DND-41 (cell line): ENCODE measurements around the gene ANP32B.

Experiments used
- ATAC-seq: fragments of 200-7000 bp; cut with Tn5 transposase; 3 replicates; pipeline ENCODE4 v1.9.1; 2021; ENCODE audit warnings: low read depth; ENCODE audit not compliant: insufficient read depth
- DNase-seq: peaks from one replicate; pipeline ENCODE4 v3.0.0-alpha.2; 2020
- H2AFZ ChIP-seq: 2 replicates; pipeline ENCODE4 v1.6.0; 2012; ENCODE audit warnings: low read depth, low read length
- H3K27ac ChIP-seq: 2 replicates; pipeline ENCODE4 v1.5.1; 2012; ENCODE audit warnings: low read length, inconsistent platforms
- H3K27me3 ChIP-seq: fragments of 200-600 bp; sonication (generic); 2 replicates; pipeline ENCODE4 v1.6.0; 2012; ENCODE audit warnings: low read length, mild to moderate bottlenecking, inconsistent platforms; ENCODE audit not compliant: insufficient read depth, poor library complexity
- H3K36me3 ChIP-seq: 2 replicates; pipeline ENCODE4 v1.5.1; 2012; ENCODE audit warnings: low read length, inconsistent platforms; ENCODE audit not compliant: insufficient read depth
- H3K4me1 ChIP-seq: 2 replicates; pipeline ENCODE4 v1.5.1; 2012; ENCODE audit warnings: mild to moderate bottlenecking, low read length; ENCODE audit not compliant: insufficient read depth
- H3K4me2 ChIP-seq: 2 replicates; pipeline ENCODE4 v1.6.0; 2012; ENCODE audit warnings: mild to moderate bottlenecking, moderate library complexity, low read length, inconsistent platforms; ENCODE audit not compliant: insufficient read depth
- H3K4me3 ChIP-seq, 2 experiments: fragments of 200-600 bp in 1 of 2; shearing (Covaris generic) in 1 of 2; 2 replicates each; pipeline ENCODE4 v1.5.1; 2012 to 2016; ENCODE audit warnings: inconsistent platforms in 2 of 2, low read length in 2 of 2, mild to moderate bottlenecking in 2 of 2, low read depth in 1 of 2, moderate library complexity in 1 of 2
- H3K79me2 ChIP-seq: 2 replicates; pipeline ENCODE4 v1.6.0; 2012; ENCODE audit warnings: low read length, inconsistent platforms; ENCODE audit not compliant: insufficient read depth
- H3K9ac ChIP-seq: 2 replicates; pipeline ENCODE4 v1.6.0; 2012; ENCODE audit warnings: low read depth, mild to moderate bottlenecking, inconsistent platforms, low read length, moderate library complexity
- H3K9me3 ChIP-seq: 2 replicates; pipeline ENCODE4 v1.5.1; 2012; ENCODE audit warnings: low read length, moderate library complexity, mild to moderate bottlenecking, inconsistent platforms; ENCODE audit not compliant: insufficient read depth, severe bottlenecking
- H4K20me1 ChIP-seq: 2 replicates; pipeline ENCODE4 v1.6.0; 2012; ENCODE audit warnings: low read length; ENCODE audit not compliant: insufficient read depth
- CTCF ChIP-seq: IDR thresholded peaks from 2 replicates; pipeline ENCODE4 v1.5.1; 2012; ENCODE audit warnings: borderline replicate concordance, low read length, moderate library complexity, mild to moderate bottlenecking; ENCODE audit not compliant: poor library complexity, severe bottlenecking; ENCODE audit errors: extremely low read depth
- EZH2 ChIP-seq: IDR thresholded peaks from 3 replicates; pipeline ENCODE4 v1.6.1; 2012; ENCODE audit warnings: borderline replicate concordance, low read depth, mild to moderate bottlenecking, moderate library complexity, low read length, inconsistent platforms; ENCODE audit not compliant: severe bottlenecking

The ANP32B gene

GRCh38 chr9:98010445-98010844 is 27.3 kb downstream of the ANP32B start:
- ATAC-seq (peak; percentile 47), DNase-seq (no peak)
- Histone ChIP-seq H3K79me2 (peaks cover 55% of the 10 kb centered on the region), H2AFZ (no peak overlapping the region), H3K9me3 (no peaks in the 10 kb centered on the region), H3K9ac (no peak overlapping the region), H3K4me3 (no peak overlapping the region), H3K36me3 (peaks cover 99% of the 10 kb centered on the region), H3K27ac (no peak overlapping the region), H3K4me2 (no peak overlapping the region), H3K4me1 (no peaks in the 10 kb centered on the region), H4K20me1 (peaks cover 72% of the 10 kb centered on the region), H3K27me3 (no peaks in the 10 kb centered on the region)
- TF ChIP-seq EZH2 (no peak), CTCF (no peak)

DNA sequence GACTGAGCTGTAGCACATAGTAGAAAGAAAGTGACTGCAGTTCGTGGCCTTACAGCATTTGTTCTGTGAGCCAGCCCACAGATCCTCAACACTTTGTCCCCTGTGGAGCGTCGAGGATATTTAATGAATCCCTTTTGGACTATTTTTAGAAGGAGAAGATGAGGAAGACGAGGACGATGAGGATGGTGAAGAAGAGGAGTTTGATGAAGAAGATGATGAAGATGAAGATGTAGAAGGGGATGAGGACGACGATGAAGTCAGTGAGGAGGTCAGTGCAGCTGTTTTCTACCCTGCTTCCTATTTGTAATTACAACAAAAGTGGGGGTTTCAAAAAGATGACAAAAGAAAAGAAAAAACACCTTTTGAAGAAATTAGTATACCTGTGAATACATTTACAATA is 28.0 kb downstream of the ANP32B start:
- no peak overlapping the region for H3K27ac ChIP-seq
- H3K4me2 ChIP-seq, result no peak overlapping the region
- H3K9ac ChIP-seq, result no peak overlapping the region
- peaks cover 65% of the 10 kb centered on the region for H4K20me1 ChIP-seq
- no peaks in the 10 kb centered on the region for H3K9me3 ChIP-seq
- peaks cover 48% of the 10 kb centered on the region for H3K79me2 ChIP-seq
- H3K27me3 ChIP-seq, result no peaks in the 10 kb centered on the region
- ATAC-seq (no peak), DNase-seq (no peak)
- TF ChIP-seq CTCF (no peak), EZH2 (no peak)
- peaks cover 98% of the 10 kb centered on the region for H3K36me3 ChIP-seq
- H2AFZ ChIP-seq, result no peak overlapping the region
- H3K4me3 ChIP-seq, result no peak overlapping the region
- no peaks in the 10 kb centered on the region for H3K4me1 ChIP-seq

GRCh38 chr9:98016137-98016680 is 33.1 kb downstream of the ANP32B start:
- Histone ChIP-seq H3K79me2 (peaks cover under 1% of the 10 kb centered on the region; the same call in 1 of the 2 replicates), H3K4me2 (no peak overlapping the region), H2AFZ (no peak overlapping the region), H3K27me3 (no peaks in the 10 kb centered on the region), H3K27ac (no peak overlapping the region), H3K9ac (no peak overlapping the region), H4K20me1 (peaks cover 21% of the 10 kb centered on the region; the same call in 1 of the 2 replicates), H3K4me3 (no peak overlapping the region), H3K36me3 (peaks cover 92% of the 10 kb centered on the region), H3K4me1 (no peaks in the 10 kb centered on the region), H3K9me3 (no peaks in the 10 kb centered on the region)
- DNase-seq (no peak), ATAC-seq (no peak)
- TF ChIP-seq EZH2 (no peak), CTCF (no peak)

DNA sequence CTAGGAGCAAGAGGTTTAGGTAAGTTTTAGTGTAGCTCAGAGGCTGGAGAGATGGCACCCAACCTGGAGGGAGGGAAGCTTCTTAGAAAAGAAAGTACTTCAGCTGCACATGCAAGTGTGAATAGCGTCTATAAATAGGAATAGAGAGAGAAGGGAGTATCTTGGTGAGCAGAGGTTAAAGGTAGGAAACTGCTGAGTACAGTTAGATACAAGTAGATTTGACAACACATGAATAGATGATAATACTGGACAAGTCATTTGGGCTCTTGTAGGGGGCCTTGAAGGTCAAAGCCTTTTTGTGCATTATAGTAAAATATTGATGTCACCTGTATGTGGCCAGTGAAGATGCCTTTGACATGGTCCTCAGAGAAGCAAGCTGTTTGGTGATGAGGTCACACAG is 34.2 kb downstream of the ANP32B start:
- Histone ChIP-seq H3K9me3 (no peaks in the 10 kb centered on the region), H3K36me3 (peaks cover 89% of the 10 kb centered on the region), H3K4me1 (no peaks in the 10 kb centered on the region), H3K27ac (no peak overlapping the region), H2AFZ (no peak overlapping the region), H4K20me1 (peaks cover 16% of the 10 kb centered on the region; the same call in 1 of the 2 replicates), H3K4me3 (no peak overlapping the region), H3K4me2 (no peak overlapping the region), H3K9ac (no peak overlapping the region), H3K27me3 (no peaks in the 10 kb centered on the region), H3K79me2 (no peaks in the 10 kb centered on the region)
- ATAC-seq, result no peak; the same call in 2 of the 3 replicates
- no peak for DNase-seq
- TF ChIP-seq EZH2 (no peak), CTCF (no peak)
